ENCODE data around the gene SLC36A4. TPM values are rescaled to one million over a fixed set of nuclear protein-coding genes. Genes with fewer than 3 reads are reported as not detected.

Gene SLC36A4
- total and polyA plus RNA-seq, 2 of the 13 experiments (the other 11 are each of a cell fraction or from before 2014, with no cell fraction given), result 7.3 to 9.5 TPM

DNA sequence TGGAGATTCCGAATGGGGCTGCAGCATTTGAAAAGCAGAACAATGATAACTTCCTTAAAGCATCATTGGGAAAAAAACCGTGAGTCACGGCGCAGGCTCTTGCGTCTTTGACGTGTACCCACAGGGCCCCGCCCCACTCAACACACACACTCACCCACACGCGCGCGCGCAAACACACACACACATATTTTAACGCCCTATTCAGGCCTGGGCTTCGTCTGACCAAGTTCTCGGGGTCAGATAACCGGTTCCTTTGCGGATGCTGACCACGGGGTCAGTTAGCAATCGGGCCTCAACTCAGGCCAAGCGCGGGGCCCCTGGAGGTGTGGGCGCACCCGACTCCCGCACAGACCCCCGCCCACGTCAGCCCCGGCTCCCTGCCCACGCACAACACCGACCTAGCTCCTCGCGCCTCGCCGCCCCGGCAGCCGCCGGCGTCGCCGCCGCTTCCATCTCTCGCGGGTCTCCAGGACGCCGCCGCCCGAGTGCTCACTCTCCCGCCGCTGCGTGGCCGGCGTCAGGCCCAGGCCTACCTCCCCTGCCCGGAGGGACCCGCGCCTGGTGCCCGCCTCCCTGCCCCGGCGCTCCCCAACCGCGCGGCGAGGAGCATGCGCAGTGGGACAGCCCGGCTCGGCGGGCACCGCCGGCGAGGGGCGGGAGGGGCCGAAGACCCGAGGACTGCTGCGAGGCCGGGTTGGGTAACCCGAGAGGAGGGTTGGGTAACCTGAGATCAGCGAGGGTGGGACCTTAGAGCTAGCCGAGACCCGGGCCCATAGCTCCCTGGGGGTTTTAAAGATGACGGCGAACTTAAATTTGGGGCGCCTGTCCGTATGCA, at the start of gene SLC36A4 (continued):
- TF ChIP-seq, protein P1, sequence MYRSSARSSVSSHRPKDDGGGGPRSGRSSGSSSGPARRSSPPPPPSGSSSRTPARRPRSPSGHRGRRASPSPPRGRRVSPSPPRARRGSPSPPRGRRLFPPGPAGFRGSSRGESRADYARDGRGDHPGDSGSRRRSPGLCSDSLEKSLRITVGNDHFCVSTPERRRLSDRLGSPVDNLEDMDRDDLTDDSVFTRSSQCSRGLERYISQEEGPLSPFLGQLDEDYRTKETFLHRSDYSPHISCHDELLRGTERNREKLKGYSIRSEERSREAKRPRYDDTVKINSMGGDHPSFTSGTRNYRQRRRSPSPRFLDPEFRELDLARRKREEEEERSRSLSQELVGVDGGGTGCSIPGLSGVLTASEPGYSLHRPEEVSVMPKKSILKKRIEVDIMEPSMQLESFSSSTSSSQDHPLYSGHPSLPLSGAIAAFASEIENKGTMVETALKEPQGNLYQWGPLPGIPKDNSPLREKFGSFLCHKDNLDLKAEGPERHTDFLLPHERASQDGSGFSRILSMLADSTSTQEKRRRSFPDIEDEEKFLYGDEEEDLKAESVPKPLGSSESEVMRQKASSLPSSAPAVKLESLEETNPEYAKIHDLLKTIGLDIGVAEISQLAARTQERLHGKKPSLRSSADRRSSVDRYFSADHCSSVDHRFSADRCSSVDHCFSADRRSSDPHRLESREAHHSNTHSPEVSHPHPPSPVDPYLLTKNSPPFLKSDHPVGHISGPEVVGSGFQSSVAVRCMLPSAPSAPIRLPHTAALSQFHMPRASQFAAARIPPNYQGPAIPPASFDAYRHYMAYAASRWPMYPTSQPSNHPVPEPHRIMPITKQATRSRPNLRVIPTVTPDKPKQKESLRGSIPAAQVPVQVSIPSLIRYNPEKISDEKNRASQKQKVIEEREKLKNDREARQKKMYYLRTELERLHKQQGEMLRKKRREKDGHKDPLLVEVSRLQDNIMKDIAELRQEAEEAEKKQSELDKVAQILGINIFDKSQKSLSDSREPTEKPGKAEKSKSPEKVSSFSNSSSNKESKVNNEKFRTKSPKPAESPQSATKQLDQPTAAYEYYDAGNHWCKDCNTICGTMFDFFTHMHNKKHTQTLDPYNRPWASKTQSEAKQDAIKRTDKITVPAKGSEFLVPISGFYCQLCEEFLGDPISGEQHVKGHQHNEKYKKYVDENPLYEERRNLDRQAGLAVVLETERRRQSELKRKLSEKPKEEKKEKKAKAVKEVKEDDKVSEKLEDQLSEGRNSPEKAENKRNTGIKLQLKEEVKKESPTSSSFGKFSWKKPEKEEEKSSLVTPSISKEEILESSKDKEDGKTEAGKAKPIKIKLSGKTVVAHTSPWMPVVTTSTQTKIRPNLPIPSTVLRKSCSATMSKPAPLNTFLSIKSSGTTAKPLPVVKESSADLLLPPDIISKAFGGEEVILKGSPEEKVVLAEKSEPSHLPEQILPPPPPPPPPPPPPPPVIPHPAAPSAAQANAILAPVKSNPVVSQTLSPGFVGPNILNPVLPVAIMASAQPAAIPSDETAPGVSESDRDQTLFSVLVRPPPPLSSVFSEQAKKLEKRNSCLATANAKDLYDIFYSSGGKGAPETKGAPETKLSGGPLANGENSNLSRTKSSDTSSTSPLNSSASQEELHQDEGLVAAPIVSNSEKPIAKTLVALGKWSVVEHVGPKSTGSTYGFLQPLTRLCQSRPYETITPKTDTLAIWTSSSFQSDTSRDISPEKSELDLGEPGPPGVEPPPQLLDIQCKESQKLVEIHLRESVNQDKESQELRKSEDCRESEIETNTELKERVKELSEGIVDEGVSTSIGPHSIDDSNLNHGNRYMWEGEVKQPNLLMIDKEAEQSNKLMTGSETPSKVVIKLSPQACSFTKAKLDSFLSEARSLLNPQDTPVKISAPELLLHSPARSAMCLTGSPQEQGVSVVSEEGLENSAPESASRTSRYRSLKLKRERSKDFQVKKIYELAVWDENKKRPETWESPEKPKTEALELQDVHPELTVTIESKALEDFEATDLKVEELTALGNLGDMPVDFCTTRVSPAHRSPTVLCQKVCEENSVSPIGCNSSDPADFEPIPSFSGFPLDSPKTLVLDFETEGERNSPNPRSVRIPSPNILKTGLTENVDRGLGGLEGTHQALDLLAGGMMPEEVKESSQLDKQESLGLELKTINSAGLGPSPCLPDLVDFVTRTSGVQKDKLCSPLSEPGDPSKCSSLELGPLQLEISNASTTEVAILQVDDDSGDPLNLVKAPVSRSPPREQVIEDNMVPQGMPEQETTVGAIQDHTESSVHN (CRISPR knock-in tag; IDR thresholded peaks at IDR 0.05), result no peak
- TF ChIP-seq, protein P2, sequence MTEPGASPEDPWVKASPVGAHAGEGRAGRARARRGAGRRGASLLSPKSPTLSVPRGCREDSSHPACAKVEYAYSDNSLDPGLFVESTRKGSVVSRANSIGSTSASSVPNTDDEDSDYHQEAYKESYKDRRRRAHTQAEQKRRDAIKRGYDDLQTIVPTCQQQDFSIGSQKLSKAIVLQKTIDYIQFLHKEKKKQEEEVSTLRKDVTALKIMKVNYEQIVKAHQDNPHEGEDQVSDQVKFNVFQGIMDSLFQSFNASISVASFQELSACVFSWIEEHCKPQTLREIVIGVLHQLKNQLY (CRISPR knock-in tag; IDR thresholded peaks at IDR 0.05), result no peak; the same call in 1 of the 2 replicates
- TF ChIP-seq ZNF230 (CRISPR knock-in tag; IDR thresholded peaks at IDR 0.05) (peak; percentile 54; the same call in 1 of the 2 replicates), NR2F6 (IDR thresholded peaks at IDR 0.05) (no peak), NR2F6 (CRISPR knock-in tag; IDR thresholded peaks at IDR 0.05) (no peak)
- TF ChIP-seq, protein P3, sequence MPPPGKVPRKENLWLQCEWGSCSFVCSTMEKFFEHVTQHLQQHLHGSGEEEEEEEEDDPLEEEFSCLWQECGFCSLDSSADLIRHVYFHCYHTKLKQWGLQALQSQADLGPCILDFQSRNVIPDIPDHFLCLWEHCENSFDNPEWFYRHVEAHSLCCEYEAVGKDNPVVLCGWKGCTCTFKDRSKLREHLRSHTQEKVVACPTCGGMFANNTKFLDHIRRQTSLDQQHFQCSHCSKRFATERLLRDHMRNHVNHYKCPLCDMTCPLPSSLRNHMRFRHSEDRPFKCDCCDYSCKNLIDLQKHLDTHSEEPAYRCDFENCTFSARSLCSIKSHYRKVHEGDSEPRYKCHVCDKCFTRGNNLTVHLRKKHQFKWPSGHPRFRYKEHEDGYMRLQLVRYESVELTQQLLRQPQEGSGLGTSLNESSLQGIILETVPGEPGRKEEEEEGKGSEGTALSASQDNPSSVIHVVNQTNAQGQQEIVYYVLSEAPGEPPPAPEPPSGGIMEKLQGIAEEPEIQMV (CRISPR knock-in tag; IDR thresholded peaks at IDR 0.05; ENCODE audit: low read depth), result no peak
- TF ChIP-seq, protein P4, sequence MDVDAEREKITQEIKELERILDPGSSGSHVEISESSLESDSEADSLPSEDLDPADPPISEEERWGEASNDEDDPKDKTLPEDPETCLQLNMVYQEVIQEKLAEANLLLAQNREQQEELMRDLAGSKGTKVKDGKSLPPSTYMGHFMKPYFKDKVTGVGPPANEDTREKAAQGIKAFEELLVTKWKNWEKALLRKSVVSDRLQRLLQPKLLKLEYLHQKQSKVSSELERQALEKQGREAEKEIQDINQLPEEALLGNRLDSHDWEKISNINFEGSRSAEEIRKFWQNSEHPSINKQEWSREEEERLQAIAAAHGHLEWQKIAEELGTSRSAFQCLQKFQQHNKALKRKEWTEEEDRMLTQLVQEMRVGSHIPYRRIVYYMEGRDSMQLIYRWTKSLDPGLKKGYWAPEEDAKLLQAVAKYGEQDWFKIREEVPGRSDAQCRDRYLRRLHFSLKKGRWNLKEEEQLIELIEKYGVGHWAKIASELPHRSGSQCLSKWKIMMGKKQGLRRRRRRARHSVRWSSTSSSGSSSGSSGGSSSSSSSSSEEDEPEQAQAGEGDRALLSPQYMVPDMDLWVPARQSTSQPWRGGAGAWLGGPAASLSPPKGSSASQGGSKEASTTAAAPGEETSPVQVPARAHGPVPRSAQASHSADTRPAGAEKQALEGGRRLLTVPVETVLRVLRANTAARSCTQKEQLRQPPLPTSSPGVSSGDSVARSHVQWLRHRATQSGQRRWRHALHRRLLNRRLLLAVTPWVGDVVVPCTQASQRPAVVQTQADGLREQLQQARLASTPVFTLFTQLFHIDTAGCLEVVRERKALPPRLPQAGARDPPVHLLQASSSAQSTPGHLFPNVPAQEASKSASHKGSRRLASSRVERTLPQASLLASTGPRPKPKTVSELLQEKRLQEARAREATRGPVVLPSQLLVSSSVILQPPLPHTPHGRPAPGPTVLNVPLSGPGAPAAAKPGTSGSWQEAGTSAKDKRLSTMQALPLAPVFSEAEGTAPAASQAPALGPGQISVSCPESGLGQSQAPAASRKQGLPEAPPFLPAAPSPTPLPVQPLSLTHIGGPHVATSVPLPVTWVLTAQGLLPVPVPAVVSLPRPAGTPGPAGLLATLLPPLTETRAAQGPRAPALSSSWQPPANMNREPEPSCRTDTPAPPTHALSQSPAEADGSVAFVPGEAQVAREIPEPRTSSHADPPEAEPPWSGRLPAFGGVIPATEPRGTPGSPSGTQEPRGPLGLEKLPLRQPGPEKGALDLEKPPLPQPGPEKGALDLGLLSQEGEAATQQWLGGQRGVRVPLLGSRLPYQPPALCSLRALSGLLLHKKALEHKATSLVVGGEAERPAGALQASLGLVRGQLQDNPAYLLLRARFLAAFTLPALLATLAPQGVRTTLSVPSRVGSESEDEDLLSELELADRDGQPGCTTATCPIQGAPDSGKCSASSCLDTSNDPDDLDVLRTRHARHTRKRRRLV (CRISPR knock-in tag; IDR thresholded peaks at IDR 0.05), result no peak
- TF ChIP-seq, protein P5, sequence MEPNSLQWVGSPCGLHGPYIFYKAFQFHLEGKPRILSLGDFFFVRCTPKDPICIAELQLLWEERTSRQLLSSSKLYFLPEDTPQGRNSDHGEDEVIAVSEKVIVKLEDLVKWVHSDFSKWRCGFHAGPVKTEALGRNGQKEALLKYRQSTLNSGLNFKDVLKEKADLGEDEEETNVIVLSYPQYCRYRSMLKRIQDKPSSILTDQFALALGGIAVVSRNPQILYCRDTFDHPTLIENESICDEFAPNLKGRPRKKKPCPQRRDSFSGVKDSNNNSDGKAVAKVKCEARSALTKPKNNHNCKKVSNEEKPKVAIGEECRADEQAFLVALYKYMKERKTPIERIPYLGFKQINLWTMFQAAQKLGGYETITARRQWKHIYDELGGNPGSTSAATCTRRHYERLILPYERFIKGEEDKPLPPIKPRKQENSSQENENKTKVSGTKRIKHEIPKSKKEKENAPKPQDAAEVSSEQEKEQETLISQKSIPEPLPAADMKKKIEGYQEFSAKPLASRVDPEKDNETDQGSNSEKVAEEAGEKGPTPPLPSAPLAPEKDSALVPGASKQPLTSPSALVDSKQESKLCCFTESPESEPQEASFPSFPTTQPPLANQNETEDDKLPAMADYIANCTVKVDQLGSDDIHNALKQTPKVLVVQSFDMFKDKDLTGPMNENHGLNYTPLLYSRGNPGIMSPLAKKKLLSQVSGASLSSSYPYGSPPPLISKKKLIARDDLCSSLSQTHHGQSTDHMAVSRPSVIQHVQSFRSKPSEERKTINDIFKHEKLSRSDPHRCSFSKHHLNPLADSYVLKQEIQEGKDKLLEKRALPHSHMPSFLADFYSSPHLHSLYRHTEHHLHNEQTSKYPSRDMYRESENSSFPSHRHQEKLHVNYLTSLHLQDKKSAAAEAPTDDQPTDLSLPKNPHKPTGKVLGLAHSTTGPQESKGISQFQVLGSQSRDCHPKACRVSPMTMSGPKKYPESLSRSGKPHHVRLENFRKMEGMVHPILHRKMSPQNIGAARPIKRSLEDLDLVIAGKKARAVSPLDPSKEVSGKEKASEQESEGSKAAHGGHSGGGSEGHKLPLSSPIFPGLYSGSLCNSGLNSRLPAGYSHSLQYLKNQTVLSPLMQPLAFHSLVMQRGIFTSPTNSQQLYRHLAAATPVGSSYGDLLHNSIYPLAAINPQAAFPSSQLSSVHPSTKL (CRISPR knock-in tag; IDR thresholded peaks at IDR 0.05), result peak; percentile 45; the same call in 1 of the 2 replicates

Data from HepG2 (cell line).